Subcutaneous abdominal adipose tissue (tissue), 5 donors: ENCODE results near the gene SBNO2.

Experiments
- H3K27ac ChIP-seq: one replicate; pipeline ENCODE4 v1.7.0; 2013; ENCODE audit warnings: low read depth, mild to moderate bottlenecking, inconsistent platforms, low read length, moderate library complexity
- H3K27me3 ChIP-seq, 5 donors: one replicate each; pipeline ENCODE4 v1.7.0; 2013; ENCODE audit warnings: low read length in 5 of 5, inconsistent platforms in 1 of 5; ENCODE audit not compliant: control insufficient read depth in 5 of 5, insufficient read depth in 4 of 5
- H3K36me3 ChIP-seq, 5 donors: one replicate each; pipeline ENCODE4 v1.7.0; 2013; ENCODE audit warnings: low read length in 5 of 5; ENCODE audit not compliant: control insufficient read depth in 5 of 5, insufficient read depth in 5 of 5
- H3K4me1 ChIP-seq, 5 donors: one replicate each; pipeline ENCODE4 v1.7.0; 2013; ENCODE audit warnings: low read length in 5 of 5, mild to moderate bottlenecking in 3 of 5, moderate library complexity in 1 of 5; ENCODE audit not compliant: control insufficient read depth in 5 of 5, insufficient read depth in 5 of 5
- H3K4me3 ChIP-seq, 5 donors: one replicate each; pipeline ENCODE4 v1.7.0; 2013; ENCODE audit warnings: low read length in 5 of 5, low read depth in 1 of 5
- H3K9ac ChIP-seq, 5 donors: one replicate each; pipeline ENCODE4 v1.7.0; 2013; ENCODE audit warnings: low read length in 5 of 5, mild to moderate bottlenecking in 4 of 5, moderate library complexity in 3 of 5
- H3K9me3 ChIP-seq, 5 donors: one replicate each; pipeline ENCODE4 v1.7.0; 2013; ENCODE audit warnings: low read length in 5 of 5; ENCODE audit not compliant: control insufficient read depth in 5 of 5
- donor health status: healthy.
- donor health status: healthy.
- donor health status: healthy.
- donor health status: healthy.
- donor health status: healthy.

SBNO2 gene

DNA sequence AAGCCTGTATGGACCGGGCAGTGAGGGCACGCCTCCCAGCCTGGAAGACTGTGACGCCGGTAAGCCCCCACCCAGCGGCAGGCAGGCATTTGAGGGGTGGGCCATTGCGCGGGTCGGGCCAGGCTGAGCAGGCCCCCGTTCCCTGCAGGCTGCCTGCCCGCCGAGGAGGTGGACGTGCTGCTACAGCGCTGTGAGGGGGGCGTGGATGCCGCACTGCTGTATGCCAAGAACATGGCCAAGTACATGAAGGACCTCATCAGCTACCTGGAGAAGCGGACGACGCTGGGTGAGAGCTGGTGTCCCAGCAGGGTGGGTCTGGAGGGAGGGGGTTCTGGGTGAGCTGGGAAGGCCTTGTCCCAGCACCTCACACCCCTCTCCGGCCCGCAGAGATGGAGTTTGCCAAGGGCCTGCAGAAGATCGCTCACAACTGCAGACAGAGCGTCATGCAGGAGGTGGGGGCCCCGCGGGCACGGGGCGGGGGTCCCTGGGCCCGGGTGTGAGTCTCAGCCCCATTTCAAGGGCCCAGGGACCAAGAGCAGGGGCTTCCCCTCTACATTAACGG is 100.0 kb downstream of the SBNO2 start:
- Histone ChIP-seq H3K9ac (no peak overlapping the region), H3K9me3 (no peaks in the 10 kb centered on the region), H3K27ac (no peak overlapping the region), H3K36me3 (peaks cover 0 to 19% (median 0%) of the 10 kb centered on the region in 5 donors), H3K4me3 (peak overlapping the region in 1 of 5 donors; percentile 22), H3K4me1 (peaks cover 0 to 60% (median 37%) of the 10 kb centered on the region in 5 donors), H3K27me3 (peaks cover 0 to 6% (median 6%) of the 10 kb centered on the region in 5 donors)

GRCh38 chr19:1073063-1073955 is 100.8 kb downstream of the SBNO2 start:
- no peak overlapping the region for H3K4me3 ChIP-seq
- no peaks in the 10 kb centered on the region for H3K9me3 ChIP-seq
- peaks cover 0 to 68% (median 42%) of the 10 kb centered on the region in 5 donors for H3K4me1 ChIP-seq
- no peak overlapping the region for H3K27ac ChIP-seq
- peaks cover 0 to 12% (median 6%) of the 10 kb centered on the region in 5 donors for H3K27me3 ChIP-seq
- peaks cover 0 to 19% (median 0%) of the 10 kb centered on the region in 5 donors for H3K36me3 ChIP-seq
- no peak overlapping the region for H3K9ac ChIP-seq

DNA sequence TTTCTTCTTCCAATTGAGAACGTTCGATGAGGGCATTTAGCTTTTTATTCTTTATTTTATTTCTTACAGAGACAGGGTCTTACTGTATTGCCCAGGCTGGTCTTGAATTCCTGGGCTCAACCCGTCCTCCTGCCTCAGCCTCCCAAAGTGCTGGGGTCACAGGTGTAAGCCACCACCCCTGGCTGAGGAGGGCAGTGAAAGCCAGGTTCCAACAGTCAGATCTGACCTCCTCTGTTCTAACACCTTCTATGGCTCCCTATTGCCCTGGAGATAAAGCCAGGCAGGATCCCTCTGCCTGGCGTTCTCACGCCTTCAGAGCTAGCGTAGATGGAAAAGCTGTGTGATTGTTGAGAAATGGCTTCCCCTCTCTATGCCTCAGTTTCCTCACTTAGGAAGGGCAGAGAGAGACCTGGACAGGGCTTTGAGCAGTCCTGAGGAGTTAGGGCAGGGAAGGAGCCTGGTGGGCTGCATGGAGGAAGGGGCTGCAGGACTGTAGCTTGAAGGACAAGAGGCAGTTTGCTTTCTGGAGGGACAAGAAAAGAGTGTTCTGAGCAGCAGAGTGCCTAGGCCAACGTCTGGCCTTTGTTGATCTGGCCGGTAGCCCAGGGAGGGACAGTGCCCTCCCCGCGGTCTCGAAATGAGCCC is 101.6 kb downstream of the SBNO2 start:
- peaks cover 0 to 67% (median 40%) of the 10 kb centered on the region in 5 donors for H3K4me1 ChIP-seq
- H3K9ac ChIP-seq, result no peak overlapping the region
- H3K36me3 ChIP-seq, result peaks cover 0 to 16% (median 0%) of the 10 kb centered on the region in 5 donors
- no peaks in the 10 kb centered on the region for H3K9me3 ChIP-seq
- H3K4me3 ChIP-seq, result no peak overlapping the region
- H3K27ac ChIP-seq, result no peak overlapping the region
- H3K27me3 ChIP-seq, result peaks cover 0 to 20% (median 6%) of the 10 kb centered on the region in 5 donors

DNA sequence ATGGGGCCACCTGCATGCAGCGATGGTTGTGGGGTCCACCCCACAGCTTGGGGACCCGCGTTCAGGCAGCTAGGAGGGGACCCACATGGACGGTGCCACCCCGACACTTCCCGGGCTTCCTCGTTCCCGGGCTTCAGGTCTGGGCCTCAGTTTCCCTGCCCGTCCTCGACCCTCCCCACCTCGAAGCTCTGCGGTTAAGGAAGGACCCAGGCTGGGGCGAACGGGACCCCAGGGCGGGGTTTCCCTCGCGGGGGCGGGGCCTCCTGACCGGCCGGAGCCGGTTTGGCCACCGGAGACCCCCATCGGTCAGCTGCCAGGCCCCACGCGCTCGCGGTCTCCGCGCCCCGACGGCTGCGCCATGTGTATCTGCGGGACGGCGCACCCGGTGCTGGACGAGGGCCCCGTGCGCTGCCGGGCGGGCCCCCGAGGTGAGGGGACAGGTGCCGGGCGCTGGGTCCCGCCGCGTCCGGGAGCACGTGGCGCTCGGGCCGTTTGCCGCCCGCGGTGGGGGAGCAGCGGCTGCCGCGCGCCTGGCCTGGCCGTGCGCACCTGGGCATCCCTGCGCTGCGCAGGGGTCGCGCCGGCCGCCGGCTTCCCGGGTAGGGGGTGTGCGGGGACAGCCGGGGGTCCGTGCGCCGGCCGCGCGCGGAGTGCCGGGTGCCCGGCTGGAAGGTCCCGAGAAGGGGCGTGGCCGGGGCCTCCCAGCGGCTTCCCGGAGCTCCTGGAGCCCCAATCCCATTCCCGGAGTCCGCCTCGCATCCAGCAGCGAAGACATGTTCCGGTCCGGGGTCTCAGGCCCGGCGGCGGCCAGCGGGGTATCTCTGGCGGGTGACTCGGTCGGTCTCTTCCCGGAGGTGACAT is 102.9 kb downstream of the SBNO2 start:
- peaks cover 0 to 31% (median 6%) of the 10 kb centered on the region in 5 donors for H3K27me3 ChIP-seq
- peaks cover 0 to 69% (median 44%) of the 10 kb centered on the region in 5 donors for H3K4me1 ChIP-seq
- no peaks in the 10 kb centered on the region for H3K9me3 ChIP-seq
- no peak overlapping the region for H3K27ac ChIP-seq
- H3K4me3 ChIP-seq, result no peak overlapping the region
- no peak overlapping the region for H3K9ac ChIP-seq
- H3K36me3 ChIP-seq, result peaks cover 0 to 16% (median 0%) of the 10 kb centered on the region in 5 donors

- no peak overlapping the region for H3K4me3 ChIP-seq
- H3K27me3 ChIP-seq, result peaks cover 0 to 37% (median 6%) of the 10 kb centered on the region in 5 donors
- no peak overlapping the region for H3K27ac ChIP-seq
- H3K4me1 ChIP-seq, result peaks cover 0 to 66% (median 47%) of the 10 kb centered on the region in 5 donors
- no peaks in the 10 kb centered on the region for H3K9me3 ChIP-seq
- no peak overlapping the region for H3K9ac ChIP-seq
- peaks cover 0 to 12% (median 0%) of the 10 kb centered on the region in 5 donors for H3K36me3 ChIP-seq
Measured at GRCh38 chr19:1070576-1070930, 103.5 kb downstream of the SBNO2 start.

DNA sequence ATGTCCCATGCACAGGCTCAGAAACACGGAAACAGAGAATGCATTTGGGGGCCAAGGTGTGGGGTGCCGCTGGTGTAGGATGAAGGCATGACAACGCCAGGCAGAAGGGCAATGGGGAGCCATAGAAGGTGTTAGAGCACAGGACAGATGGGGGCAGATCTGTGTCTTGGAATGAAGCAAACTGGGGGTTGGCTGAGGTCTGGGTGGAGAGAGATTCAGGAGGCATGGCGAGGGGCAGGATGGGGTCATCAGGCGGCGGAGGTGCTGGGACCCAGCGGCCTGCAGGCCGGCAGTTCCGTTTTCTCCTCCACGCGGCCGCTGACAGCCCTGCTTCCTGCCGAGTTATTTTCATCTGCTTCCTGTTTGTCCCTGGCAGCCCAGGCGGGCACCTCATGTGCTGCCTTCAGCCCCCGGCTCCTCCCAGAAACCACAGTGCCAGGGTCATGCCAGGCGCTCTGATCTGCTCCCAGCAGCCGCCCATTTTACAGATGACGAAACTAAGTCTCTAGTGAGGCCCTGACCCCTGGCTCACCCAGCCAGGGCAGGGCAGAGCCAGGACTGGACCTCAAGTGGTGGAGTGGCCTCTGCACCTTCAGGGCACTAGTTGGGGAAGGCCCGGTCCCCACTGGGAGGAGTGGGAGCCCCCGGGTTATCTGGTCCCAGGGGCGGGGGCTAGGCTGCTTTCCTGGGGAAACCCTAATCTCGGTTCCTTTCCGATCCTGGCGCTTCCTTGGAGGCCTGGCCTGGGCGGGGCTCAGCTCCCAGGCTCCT is 104.9 kb downstream of the SBNO2 start:
- Histone ChIP-seq H3K36me3 (peaks cover 0 to 12% (median 0%) of the 10 kb centered on the region in 5 donors), H3K27me3 (peaks cover 0 to 42% (median 6%) of the 10 kb centered on the region in 5 donors), H3K27ac (no peak overlapping the region), H3K9me3 (no peaks in the 10 kb centered on the region), H3K4me3 (peak overlapping the region; percentile 19 to 67 (median 55)), H3K4me1 (peaks cover 0 to 66% (median 51%) of the 10 kb centered on the region in 5 donors), H3K9ac (peak overlapping the region in 1 of 5 donors; percentile 55)

- no peaks in the 10 kb centered on the region for H3K9me3 ChIP-seq
- H3K4me1 ChIP-seq, result peaks cover 0 to 60% (median 45%) of the 10 kb centered on the region in 5 donors
- H3K36me3 ChIP-seq, result peaks cover 0 to 4% (median 0%) of the 10 kb centered on the region in 5 donors
- no peak overlapping the region for H3K27ac ChIP-seq
- peak overlapping the region; percentile 19 to 67 (median 55) for H3K4me3 ChIP-seq
- H3K27me3 ChIP-seq, result peaks cover 0 to 49% (median 6%) of the 10 kb centered on the region in 5 donors
- H3K9ac ChIP-seq, result peak overlapping the region in 2 of 5 donors; percentile 25 to 53
Measured at GRCh38 chr19:1068009-1069001, 105.8 kb downstream of the SBNO2 start.

GRCh38 chr19:1067341-1067957 is 106.6 kb downstream of the SBNO2 start:
- Histone ChIP-seq H3K27me3 (peaks cover 0 to 49% (median 6%) of the 10 kb centered on the region in 5 donors), H3K9ac (peak overlapping the region in 4 of 5 donors; percentile 35 to 62 (median 52)), H3K36me3 (no peaks in the 10 kb centered on the region), H3K27ac (no peak overlapping the region), H3K4me3 (peak overlapping the region in 4 of 5 donors; percentile 11 to 67 (median 48)), H3K9me3 (no peaks in the 10 kb centered on the region), H3K4me1 (peaks cover 0 to 60% (median 45%) of the 10 kb centered on the region in 5 donors)
